ENCODE results near the gene PLCH1.

PLCH1 gene

GRCh38 chr3:155736381-155736780 is 8.5 kb downstream of the PLCH1 start:
- Histone ChIP-seq H3K4me3 (ENCODE audit: low read depth in 1 of 2, low read length in 2 of 2) (peak overlapping the region in 1 of 2 donors; percentile 38), H3K9ac (ENCODE audit: low read depth in 1 of 2, low read length in 2 of 2) (peak overlapping the region in 1 of 2 donors; percentile 31), H3K36me3 (ENCODE audit: control insufficient read depth in 1 of 2, insufficient read depth in 2 of 2, low read length in 2 of 2) (no peaks in the 10 kb centered on the region), H3K27ac (ENCODE audit: low read depth, low read length) (no peak overlapping the region), H3K4me1 (ENCODE audit: control insufficient read depth in 1 of 2, insufficient read depth in 2 of 2, low read length in 2 of 2) (peaks cover 4 to 5% of the 10 kb centered on the region in 2 donors), H3K9me3 (ENCODE audit: control insufficient read depth in 1 of 2, low read length in 2 of 2) (no peaks in the 10 kb centered on the region), H3K27me3 (ENCODE audit: control insufficient read depth in 1 of 2, insufficient read depth in 2 of 2, low read length in 2 of 2) (no peaks in the 10 kb centered on the region)

GRCh38 chr3:155730843-155731242 is 14.0 kb downstream of the PLCH1 start:
- Histone ChIP-seq H3K36me3 (ENCODE audit: control insufficient read depth in 1 of 2, insufficient read depth in 2 of 2, low read length in 2 of 2) (no peaks in the 10 kb centered on the region), H3K4me3 (ENCODE audit: low read depth in 1 of 2, low read length in 2 of 2) (no peak overlapping the region), H3K27ac (ENCODE audit: low read depth, low read length) (no peak overlapping the region), H3K27me3 (ENCODE audit: control insufficient read depth in 1 of 2, insufficient read depth in 2 of 2, low read length in 2 of 2) (no peaks in the 10 kb centered on the region), H3K9ac (ENCODE audit: low read depth in 1 of 2, low read length in 2 of 2) (no peak overlapping the region), H3K9me3 (ENCODE audit: control insufficient read depth in 1 of 2, low read length in 2 of 2) (no peaks in the 10 kb centered on the region), H3K4me1 (ENCODE audit: control insufficient read depth in 1 of 2, insufficient read depth in 2 of 2, low read length in 2 of 2) (no peaks in the 10 kb centered on the region)

- Histone ChIP-seq H3K4me1 (ENCODE audit: control insufficient read depth in 1 of 2, insufficient read depth in 2 of 2, low read length in 2 of 2) (no peaks in the 10 kb centered on the region), H3K27ac (ENCODE audit: low read depth, low read length) (no peak overlapping the region), H3K4me3 (ENCODE audit: low read depth in 1 of 2, low read length in 2 of 2) (no peak overlapping the region), H3K27me3 (ENCODE audit: control insufficient read depth in 1 of 2, insufficient read depth in 2 of 2, low read length in 2 of 2) (no peaks in the 10 kb centered on the region), H3K36me3 (ENCODE audit: control insufficient read depth in 1 of 2, insufficient read depth in 2 of 2, low read length in 2 of 2) (no peaks in the 10 kb centered on the region), H3K9me3 (ENCODE audit: control insufficient read depth in 1 of 2, low read length in 2 of 2) (no peaks in the 10 kb centered on the region), H3K9ac (ENCODE audit: low read depth in 1 of 2, low read length in 2 of 2) (no peak overlapping the region)
These were observed 17.0 kb downstream of the PLCH1 start for GRCh38 chr3:155727836-155728235.

GRCh38 chr3:155714295-155714718 is 30.6 kb downstream of the PLCH1 start:
- Histone ChIP-seq H3K4me3 (ENCODE audit: low read depth in 1 of 2, low read length in 2 of 2) (no peak overlapping the region), H3K4me1 (ENCODE audit: control insufficient read depth in 1 of 2, insufficient read depth in 2 of 2, low read length in 2 of 2) (no peaks in the 10 kb centered on the region), H3K9me3 (ENCODE audit: control insufficient read depth in 1 of 2, low read length in 2 of 2) (peaks cover 7 to 9% of the 10 kb centered on the region in 2 donors), H3K27me3 (ENCODE audit: control insufficient read depth in 1 of 2, insufficient read depth in 2 of 2, low read length in 2 of 2) (no peaks in the 10 kb centered on the region), H3K9ac (ENCODE audit: low read depth in 1 of 2, low read length in 2 of 2) (no peak overlapping the region), H3K36me3 (ENCODE audit: control insufficient read depth in 1 of 2, insufficient read depth in 2 of 2, low read length in 2 of 2) (no peaks in the 10 kb centered on the region), H3K27ac (ENCODE audit: low read depth, low read length) (no peak overlapping the region)

GRCh38 chr3:155712008-155712407 is 32.9 kb downstream of the PLCH1 start:
- no peaks in the 10 kb centered on the region for H3K36me3 ChIP-seq (ENCODE audit: control insufficient read depth in 1 of 2, insufficient read depth in 2 of 2, low read length in 2 of 2)
- H3K27me3 ChIP-seq (ENCODE audit: control insufficient read depth in 1 of 2, insufficient read depth in 2 of 2, low read length in 2 of 2), result no peaks in the 10 kb centered on the region
- no peak overlapping the region for H3K27ac ChIP-seq (ENCODE audit: low read depth, low read length)
- H3K9ac ChIP-seq (ENCODE audit: low read depth in 1 of 2, low read length in 2 of 2), result no peak overlapping the region
- H3K4me1 ChIP-seq (ENCODE audit: control insufficient read depth in 1 of 2, insufficient read depth in 2 of 2, low read length in 2 of 2), result no peaks in the 10 kb centered on the region
- peaks cover 0 to under 1% of the 10 kb centered on the region in 2 donors for H3K9me3 ChIP-seq (ENCODE audit: control insufficient read depth in 1 of 2, low read length in 2 of 2)
- no peak overlapping the region for H3K4me3 ChIP-seq (ENCODE audit: low read depth in 1 of 2, low read length in 2 of 2)

GRCh38 chr3:155704771-155705559 is 39.9 kb downstream of the PLCH1 start:
- no peaks in the 10 kb centered on the region for H3K27me3 ChIP-seq (ENCODE audit: control insufficient read depth in 1 of 2, insufficient read depth in 2 of 2, low read length in 2 of 2)
- no peaks in the 10 kb centered on the region for H3K4me1 ChIP-seq (ENCODE audit: control insufficient read depth in 1 of 2, insufficient read depth in 2 of 2, low read length in 2 of 2)
- no peak overlapping the region for H3K9ac ChIP-seq (ENCODE audit: low read depth in 1 of 2, low read length in 2 of 2)
- no peaks in the 10 kb centered on the region for H3K9me3 ChIP-seq (ENCODE audit: control insufficient read depth in 1 of 2, low read length in 2 of 2)
- H3K36me3 ChIP-seq (ENCODE audit: control insufficient read depth in 1 of 2, insufficient read depth in 2 of 2, low read length in 2 of 2), result no peaks in the 10 kb centered on the region
- no peak overlapping the region for H3K27ac ChIP-seq (ENCODE audit: low read depth, low read length)
- H3K4me3 ChIP-seq (ENCODE audit: low read depth in 1 of 2, low read length in 2 of 2), result no peak overlapping the region

GRCh38 chr3:155704061-155704460 is 40.8 kb downstream of the PLCH1 start:
- Histone ChIP-seq H3K4me1 (ENCODE audit: control insufficient read depth in 1 of 2, insufficient read depth in 2 of 2, low read length in 2 of 2) (no peaks in the 10 kb centered on the region), H3K27ac (ENCODE audit: low read depth, low read length) (no peak overlapping the region), H3K9ac (ENCODE audit: low read depth in 1 of 2, low read length in 2 of 2) (no peak overlapping the region)

GRCh38 chr3:155702745-155703591 is 41.9 kb downstream of the PLCH1 start:
- no peak overlapping the region for H3K27ac ChIP-seq (ENCODE audit: low read depth, low read length)
- H3K27me3 ChIP-seq (ENCODE audit: control insufficient read depth in 1 of 2, insufficient read depth in 2 of 2, low read length in 2 of 2), result no peaks in the 10 kb centered on the region
- H3K4me1 ChIP-seq (ENCODE audit: control insufficient read depth in 1 of 2, insufficient read depth in 2 of 2, low read length in 2 of 2), result no peaks in the 10 kb centered on the region
- no peak overlapping the region for H3K4me3 ChIP-seq (ENCODE audit: low read depth in 1 of 2, low read length in 2 of 2)
- no peaks in the 10 kb centered on the region for H3K36me3 ChIP-seq (ENCODE audit: control insufficient read depth in 1 of 2, insufficient read depth in 2 of 2, low read length in 2 of 2)
- no peak overlapping the region for H3K9ac ChIP-seq (ENCODE audit: low read depth in 1 of 2, low read length in 2 of 2)
- no peaks in the 10 kb centered on the region for H3K9me3 ChIP-seq (ENCODE audit: control insufficient read depth in 1 of 2, low read length in 2 of 2)

More at GRCh38 chr3:155704061-155704460, 40.8 kb downstream of the PLCH1 start:
- H3K36me3 ChIP-seq (ENCODE audit: control insufficient read depth in 1 of 2, insufficient read depth in 2 of 2, low read length in 2 of 2), result no peaks in the 10 kb centered on the region
- no peaks in the 10 kb centered on the region for H3K27me3 ChIP-seq (ENCODE audit: control insufficient read depth in 1 of 2, insufficient read depth in 2 of 2, low read length in 2 of 2)
- no peak overlapping the region for H3K4me3 ChIP-seq (ENCODE audit: low read depth in 1 of 2, low read length in 2 of 2)
- H3K9me3 ChIP-seq (ENCODE audit: control insufficient read depth in 1 of 2, low read length in 2 of 2), result no peaks in the 10 kb centered on the region

GRCh38 chr3:155701882-155702465 is 42.9 kb downstream of the PLCH1 start:
- no peaks in the 10 kb centered on the region for H3K9me3 ChIP-seq (ENCODE audit: control insufficient read depth in 1 of 2, low read length in 2 of 2)
- H3K4me1 ChIP-seq (ENCODE audit: control insufficient read depth in 1 of 2, insufficient read depth in 2 of 2, low read length in 2 of 2), result no peaks in the 10 kb centered on the region
- H3K27ac ChIP-seq (ENCODE audit: low read depth, low read length), result no peak overlapping the region
- H3K4me3 ChIP-seq (ENCODE audit: low read depth in 1 of 2, low read length in 2 of 2), result no peak overlapping the region
- peaks cover 0 to 3% of the 10 kb centered on the region in 2 donors for H3K36me3 ChIP-seq (ENCODE audit: control insufficient read depth in 1 of 2, insufficient read depth in 2 of 2, low read length in 2 of 2)
- no peaks in the 10 kb centered on the region for H3K27me3 ChIP-seq (ENCODE audit: control insufficient read depth in 1 of 2, insufficient read depth in 2 of 2, low read length in 2 of 2)
- no peak overlapping the region for H3K9ac ChIP-seq (ENCODE audit: low read depth in 1 of 2, low read length in 2 of 2)

- Histone ChIP-seq H3K27ac (ENCODE audit: low read depth, low read length) (no peak overlapping the region), H3K4me1 (ENCODE audit: control insufficient read depth in 1 of 2, insufficient read depth in 2 of 2, low read length in 2 of 2) (no peaks in the 10 kb centered on the region), H3K27me3 (ENCODE audit: control insufficient read depth in 1 of 2, insufficient read depth in 2 of 2, low read length in 2 of 2) (no peaks in the 10 kb centered on the region), H3K9ac (ENCODE audit: low read depth in 1 of 2, low read length in 2 of 2) (no peak overlapping the region), H3K36me3 (ENCODE audit: control insufficient read depth in 1 of 2, insufficient read depth in 2 of 2, low read length in 2 of 2) (peaks cover 0 to 3% of the 10 kb centered on the region in 2 donors), H3K4me3 (ENCODE audit: low read depth in 1 of 2, low read length in 2 of 2) (no peak overlapping the region), H3K9me3 (ENCODE audit: control insufficient read depth in 1 of 2, low read length in 2 of 2) (no peaks in the 10 kb centered on the region)
These were observed 47.3 kb downstream of the PLCH1 start for GRCh38 chr3:155697542-155697941.

Measured in duodenal mucosa (tissue), 2 donors.